MG63 (cell line): Measurements from ENCODE around the gene TTLL5. TPM values are rescaled to one million over a fixed set of nuclear protein-coding genes. Genes with fewer than 3 reads are reported as not detected.

ENCODE experiments used
- DNase-seq: peaks from one replicate; pipeline ENCODE4 v3.0.0-alpha.2; 2020
- H3K27me3 ChIP-seq: fragments of 250-450 bp; sonication (Bioruptor Pico); 2 replicates; pipeline ENCODE4 v1.5.1; 2020; ENCODE audit warnings: mild to moderate bottlenecking, moderate library complexity
- H3K36me3 ChIP-seq: fragments of 250-450 bp; sonication (Bioruptor Pico); 2 replicates; pipeline ENCODE4 v1.5.1; 2020; ENCODE audit warnings: mild to moderate bottlenecking, moderate library complexity
- H3K4me3 ChIP-seq: fragments of 250-450 bp; sonication (Bioruptor Pico); 2 replicates; pipeline ENCODE4 v1.5.1; 2020; ENCODE audit warnings: mild to moderate bottlenecking, moderate library complexity
- H3K9me3 ChIP-seq: fragments of 250-450 bp; sonication (Bioruptor Pico); 2 replicates; pipeline ENCODE4 v1.5.1; 2020; ENCODE audit warnings: mild to moderate bottlenecking, moderate library complexity
- total RNA-seq: library from RNA; depleted of rRNA; stranded (reverse); fragments of >200 nt; shearing (Covaris generic); gene quantifications from 2 replicates; pipeline ENCODE4 v1.2.3, GENCODE V29; 2014; ENCODE audit warnings: low replicate concordance

TTLL5 gene
- total RNA-seq, 1 experiment from 2014 or later = 12.9 TPM

GRCh38 chr14:75877884-75878283 is 216.8 kb downstream of the TTLL5 start:
- H3K27me3 ChIP-seq = no peaks in the 10 kb centered on the region
- no peak for DNase-seq
- no peak overlapping the region for H3K4me3 ChIP-seq
- H3K9me3 ChIP-seq = no peaks in the 10 kb centered on the region
- H3K36me3 ChIP-seq = no peaks in the 10 kb centered on the region

DNA sequence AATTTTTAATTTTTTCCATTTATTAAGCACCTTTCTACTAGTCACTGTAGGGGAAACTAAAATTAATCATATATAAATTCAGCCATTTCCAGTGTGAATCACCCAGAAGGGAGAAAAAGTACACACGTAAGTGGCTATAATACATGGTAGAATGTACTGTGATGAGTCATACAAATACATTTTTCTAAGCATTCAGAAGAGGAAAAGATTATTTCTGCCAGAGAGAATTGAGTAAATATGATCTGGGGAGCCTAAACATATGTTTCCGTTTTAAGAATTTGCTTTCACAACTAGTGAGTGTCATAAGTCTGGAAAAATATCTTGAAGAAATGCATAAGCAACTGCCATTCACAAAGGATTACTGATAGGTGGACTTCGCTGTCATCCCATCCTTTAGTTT is 218.0 kb downstream of the TTLL5 start:
- DNase-seq = no peak
- Histone ChIP-seq H3K36me3 (no peaks in the 10 kb centered on the region), H3K4me3 (no peak overlapping the region), H3K9me3 (no peaks in the 10 kb centered on the region), H3K27me3 (no peaks in the 10 kb centered on the region)

DNA sequence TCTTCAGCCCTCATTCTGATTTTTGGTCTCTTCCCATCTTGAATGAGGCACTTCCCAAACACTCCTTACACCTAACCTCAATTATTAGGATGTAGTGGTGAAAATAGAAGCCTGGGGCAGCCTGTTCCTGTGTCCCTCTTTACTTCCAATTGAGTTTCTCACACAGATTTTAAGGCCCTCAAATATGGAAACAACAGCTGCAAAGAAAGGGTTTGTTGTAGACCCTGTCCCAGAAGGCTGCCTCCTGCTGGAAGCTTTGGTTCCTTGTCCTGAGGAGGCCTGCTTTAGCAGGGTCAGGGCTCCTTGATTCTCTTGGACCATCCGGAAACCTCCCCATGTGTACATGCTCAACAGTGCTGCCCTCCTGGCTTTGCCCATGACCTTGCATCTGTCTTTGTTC is 219.5 kb downstream of the TTLL5 start:
- no peak for DNase-seq
- H3K27me3 ChIP-seq = no peaks in the 10 kb centered on the region
- H3K4me3 ChIP-seq = no peak overlapping the region
- no peaks in the 10 kb centered on the region for H3K36me3 ChIP-seq
- no peaks in the 10 kb centered on the region for H3K9me3 ChIP-seq

DNA sequence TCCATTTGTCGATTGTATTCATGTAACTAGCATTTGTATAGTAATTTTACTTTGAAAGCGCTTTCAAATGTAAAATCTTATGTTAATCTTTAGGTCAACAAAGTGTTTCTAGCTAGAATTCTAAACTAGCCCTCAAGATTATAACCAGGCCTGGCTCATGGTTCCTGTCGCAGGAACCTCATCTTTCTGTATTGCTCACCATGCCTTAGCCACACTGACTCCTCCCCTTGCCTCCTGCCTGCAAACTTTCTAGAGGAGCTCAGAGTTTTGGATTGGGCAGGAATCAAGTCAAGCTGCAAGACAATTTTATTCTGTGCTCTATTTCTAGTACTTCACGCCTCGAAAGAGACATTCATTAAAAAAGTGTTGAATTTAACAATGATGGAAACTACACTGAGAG is 220.9 kb downstream of the TTLL5 start:
- no peak overlapping the region for H3K4me3 ChIP-seq
- DNase-seq = no peak
- no peaks in the 10 kb centered on the region for H3K9me3 ChIP-seq
- no peaks in the 10 kb centered on the region for H3K36me3 ChIP-seq
- no peaks in the 10 kb centered on the region for H3K27me3 ChIP-seq

DNA sequence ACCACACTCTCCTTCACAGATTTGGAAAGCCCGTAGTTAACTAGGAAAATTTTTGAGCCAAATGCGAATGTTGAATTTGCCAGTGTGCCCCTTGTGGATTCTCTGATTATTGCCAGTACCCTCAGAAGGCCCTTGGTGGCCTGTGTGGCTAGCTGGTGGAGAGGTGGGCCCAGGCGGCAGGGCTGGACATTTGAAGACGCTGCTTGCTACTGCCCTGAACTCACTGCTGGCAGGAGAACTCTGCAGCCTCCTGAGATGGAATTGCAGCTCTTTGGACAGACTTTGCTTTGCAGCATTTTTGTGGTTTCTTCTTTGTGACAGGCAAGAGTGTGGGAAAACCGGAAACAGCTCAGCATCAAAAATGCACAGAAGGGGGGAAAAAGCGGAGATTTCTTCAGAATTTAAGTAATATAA is 223.2 kb downstream of the TTLL5 start:
- no peaks in the 10 kb centered on the region for H3K9me3 ChIP-seq
- H3K36me3 ChIP-seq = no peaks in the 10 kb centered on the region
- no peak for DNase-seq
- no peak overlapping the region for H3K4me3 ChIP-seq
- no peaks in the 10 kb centered on the region for H3K27me3 ChIP-seq

GRCh38 chr14:75885829-75886228 is 224.8 kb downstream of the TTLL5 start:
- H3K4me3 ChIP-seq = no peak overlapping the region
- no peaks in the 10 kb centered on the region for H3K9me3 ChIP-seq
- no peaks in the 10 kb centered on the region for H3K27me3 ChIP-seq
- H3K36me3 ChIP-seq = no peaks in the 10 kb centered on the region
- no peak for DNase-seq

GRCh38 chr14:75886636-75887348 is 225.7 kb downstream of the TTLL5 start:
- no peaks in the 10 kb centered on the region for H3K27me3 ChIP-seq
- no peak for DNase-seq

GRCh38 chr14:75888945-75889344 is 227.9 kb downstream of the TTLL5 start:
- H3K4me3 ChIP-seq = no peak overlapping the region
- no peaks in the 10 kb centered on the region for H3K27me3 ChIP-seq
- DNase-seq = no peak
- no peaks in the 10 kb centered on the region for H3K36me3 ChIP-seq
- H3K9me3 ChIP-seq = no peaks in the 10 kb centered on the region

More at GRCh38 chr14:75886636-75887348, 225.7 kb downstream of the TTLL5 start:
- Histone ChIP-seq H3K36me3 (no peaks in the 10 kb centered on the region), H3K9me3 (no peaks in the 10 kb centered on the region), H3K4me3 (no peak overlapping the region)

- H3K9me3 ChIP-seq = no peaks in the 10 kb centered on the region
- no peaks in the 10 kb centered on the region for H3K27me3 ChIP-seq
- no peak for DNase-seq
- no peaks in the 10 kb centered on the region for H3K36me3 ChIP-seq
- H3K4me3 ChIP-seq = no peak overlapping the region
Observed at GRCh38 chr14:75896341-75896740, 235.3 kb downstream of the TTLL5 start.

- Histone ChIP-seq H3K9me3 (no peaks in the 10 kb centered on the region), H3K27me3 (no peaks in the 10 kb centered on the region), H3K4me3 (no peak overlapping the region), H3K36me3 (no peaks in the 10 kb centered on the region)
- no peak for DNase-seq
Observed at GRCh38 chr14:75904311-75904710, 243.3 kb downstream of the TTLL5 start.

DNA sequence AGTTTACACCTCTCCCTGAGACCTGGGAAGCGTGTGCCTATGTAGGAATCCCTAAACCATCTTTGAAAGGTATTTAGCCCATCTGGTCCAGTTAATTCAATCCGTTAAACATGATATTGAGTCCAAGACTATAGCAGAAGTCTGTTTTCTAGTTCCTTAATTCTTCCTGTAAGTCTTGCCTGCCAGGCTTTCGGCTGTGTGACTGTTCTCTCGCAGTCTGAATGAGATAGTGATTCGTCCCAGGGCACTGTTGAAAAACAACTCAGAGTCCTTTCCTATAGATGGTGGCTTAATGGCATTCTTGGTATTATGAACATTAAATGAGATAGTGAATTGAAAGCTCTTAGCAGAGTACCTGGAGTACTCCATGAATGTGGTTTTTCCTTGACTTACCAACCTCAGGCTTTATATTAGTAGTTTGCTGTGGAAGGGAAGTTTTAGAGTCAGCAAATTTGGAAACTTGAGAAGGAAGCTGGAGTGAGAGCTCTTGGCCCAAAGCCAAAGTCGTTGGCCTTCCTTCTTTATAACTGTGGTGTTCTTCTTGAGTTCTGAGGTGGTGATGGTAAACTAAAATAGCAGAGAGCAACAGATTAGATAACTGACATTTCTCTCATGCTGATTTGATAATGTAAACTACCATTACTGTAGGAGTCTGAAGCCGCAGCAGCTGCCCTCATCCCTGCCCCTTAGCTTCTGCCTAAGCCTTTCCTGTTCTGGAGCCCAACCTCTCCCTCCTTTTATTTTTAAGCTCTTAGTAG is 244.3 kb downstream of the TTLL5 start:
- DNase-seq = no peak
- no peaks in the 10 kb centered on the region for H3K9me3 ChIP-seq
- H3K36me3 ChIP-seq = no peaks in the 10 kb centered on the region

GRCh38 chr14:75906228-75906627 is 245.2 kb downstream of the TTLL5 start:
- DNase-seq = no peak
- H3K9me3 ChIP-seq = no peaks in the 10 kb centered on the region
- H3K27me3 ChIP-seq = no peaks in the 10 kb centered on the region
- no peaks in the 10 kb centered on the region for H3K36me3 ChIP-seq
- no peak overlapping the region for H3K4me3 ChIP-seq

More for the DNA sequence above, 244.3 kb downstream of the TTLL5 start:
- no peak overlapping the region for H3K4me3 ChIP-seq
- no peaks in the 10 kb centered on the region for H3K27me3 ChIP-seq

- no peak overlapping the region for H3K4me3 ChIP-seq
- H3K9me3 ChIP-seq = no peaks in the 10 kb centered on the region
- no peaks in the 10 kb centered on the region for H3K27me3 ChIP-seq
- no peaks in the 10 kb centered on the region for H3K36me3 ChIP-seq
- peak; percentile 9 for DNase-seq
Observed at GRCh38 chr14:75906680-75907280, 245.7 kb downstream of the TTLL5 start.

GRCh38 chr14:75907756-75908359 is 246.8 kb downstream of the TTLL5 start:
- Histone ChIP-seq H3K4me3 (no peak overlapping the region), H3K27me3 (no peaks in the 10 kb centered on the region), H3K36me3 (no peaks in the 10 kb centered on the region), H3K9me3 (no peaks in the 10 kb centered on the region)
- DNase-seq = no peak

DNA sequence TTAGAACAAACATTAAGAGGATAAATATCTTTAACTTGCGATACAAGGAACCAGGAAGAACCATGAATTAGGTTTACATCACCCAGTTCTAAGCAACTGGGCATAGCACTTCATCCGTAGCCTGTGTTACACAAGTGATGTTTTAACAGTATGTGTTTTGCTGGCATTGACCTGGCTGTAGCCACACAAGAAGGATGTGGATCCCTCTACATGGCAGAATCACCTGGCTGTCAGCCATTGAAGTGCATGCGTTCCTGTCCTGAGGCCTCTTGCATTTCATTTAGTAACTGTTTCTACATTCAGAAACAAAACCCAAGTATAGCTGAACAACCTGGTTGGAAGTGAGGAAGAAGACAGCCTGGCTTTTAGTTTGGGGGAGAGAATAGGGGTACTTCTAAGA is 248.6 kb downstream of the TTLL5 start:
- no peak overlapping the region for H3K4me3 ChIP-seq
- H3K36me3 ChIP-seq = no peaks in the 10 kb centered on the region
- no peaks in the 10 kb centered on the region for H3K27me3 ChIP-seq
- no peaks in the 10 kb centered on the region for H3K9me3 ChIP-seq
- DNase-seq = no peak

GRCh38 chr14:75910048-75910447 is 249.0 kb downstream of the TTLL5 start:
- Histone ChIP-seq H3K36me3 (no peaks in the 10 kb centered on the region), H3K27me3 (no peaks in the 10 kb centered on the region), H3K9me3 (no peaks in the 10 kb centered on the region), H3K4me3 (no peak overlapping the region)
- no peak for DNase-seq

DNA sequence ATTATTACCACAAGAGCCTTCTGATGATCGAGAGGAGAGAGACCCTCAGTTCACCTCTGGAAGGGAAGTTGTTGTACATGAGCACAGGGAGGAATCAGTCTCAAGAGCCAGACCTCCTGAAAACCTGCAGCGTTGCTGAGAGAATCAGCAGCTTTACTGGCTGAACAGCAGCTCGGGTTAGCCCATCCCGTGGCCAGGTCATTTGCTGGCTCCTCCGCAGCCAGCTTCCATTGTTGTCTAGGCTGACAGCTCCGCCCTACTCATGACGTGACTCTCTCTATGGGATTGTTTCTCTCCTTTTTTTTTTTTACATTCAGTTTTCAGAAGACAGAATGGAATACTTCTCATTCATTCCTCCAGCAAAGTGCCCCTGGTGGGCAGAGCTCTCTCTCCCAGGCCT is 250.8 kb downstream of the TTLL5 start:
- no peaks in the 10 kb centered on the region for H3K27me3 ChIP-seq
- H3K4me3 ChIP-seq = no peak overlapping the region
- no peak for DNase-seq
- H3K36me3 ChIP-seq = no peaks in the 10 kb centered on the region
- H3K9me3 ChIP-seq = no peaks in the 10 kb centered on the region
